A549 (cell line): ENCODE results near the gene KCNQ5. TPM values are rescaled to one million over a fixed set of nuclear protein-coding genes. Genes with fewer than 3 reads are reported as not detected.

Experiments used
- ATAC-seq, 2 experiments: fragments of 200-7000 bp in 1 of 2; fragments of >200 bp in 1 of 2; cut with Nextera tagmentation in 1 of 2; cut with Tn5 transposase in 1 of 2; 3 replicates each; pipeline versions ENCODE4 v1.8.0 to v1.9.1; 2018 to 2020; ENCODE audit warnings: mild to moderate bottlenecking in 1 of 2, moderate library complexity in 1 of 2
- CTCF ChIA-PET: fragments of 300-600 bp; sonication (Branson Sonifier 250); formaldehyde crosslinking; extraction: SDS; loops from one replicate; lab custom pipeline; 2021; ENCODE audit warnings: antibody characterized with exemption, inconsistent platforms; lab: Yijun Ruan, JAX
- POLR2A ChIA-PET: fragments of 350-600 bp; formaldehyde crosslinking; extraction: SDS; loops from one replicate; lab custom pipeline; 2021; ENCODE audit warnings: antibody characterized with exemption, inconsistent platforms; lab: Yijun Ruan, JAX
- DNase-seq, 2 experiments: peaks; one replicate each; pipeline versions ENCODE4 v3.0.0 to v3.0.0-alpha.2; 2011 to 2016; ENCODE audit warnings: low read depth in 1 of 2, low spot score in 1 of 2
- FAIRE-seq: peaks from 2 replicates; lab custom pipeline; 2011; peaks lifted over from hg19 to GRCh38; lab: Jason Lieb, UNC
- H3K27ac ChIP-seq, 2 experiments: fragments of >200 bp; sonication (Bioruptor Twin); formaldehyde crosslinking; 3 replicates each; pipeline ENCODE4 v1.5.1; 2016 to 2017
- H3K4me1 ChIP-seq: fragments of >200 bp; sonication (Bioruptor Twin); formaldehyde crosslinking; 3 replicates; pipeline ENCODE4 v1.6.1; 2016
- H3K4me2 ChIP-seq: fragments of >200 bp; sonication (Bioruptor Twin); formaldehyde crosslinking; 3 replicates; pipeline ENCODE4 v1.6.1; 2016
- H3K4me3 ChIP-seq: fragments of >200 bp; sonication (Bioruptor Twin); formaldehyde crosslinking; 3 replicates; pipeline ENCODE4 v1.5.1; 2016
- H3K9me3 ChIP-seq: fragments of >200 bp; sonication (Bioruptor Twin); formaldehyde crosslinking; 3 replicates; pipeline ENCODE4 v1.6.1; 2016
- BHLHE40 ChIP-seq: IDR thresholded peaks from 2 replicates; pipeline ENCODE4 v1.6.1; 2012; ENCODE audit warnings: low read depth, low read length, inconsistent platforms
- CBX8 ChIP-seq: fragments of 200-600 bp; sonication (generic); IDR thresholded peaks from 2 replicates; pipeline ENCODE4 v1.6.1; 2016
- CHD4 ChIP-seq: fragments of 200-600 bp; sonication (generic); IDR thresholded peaks from 2 replicates; pipeline ENCODE4 v1.6.1; 2016; ENCODE audit warnings: antibody characterized with exemption, mild to moderate bottlenecking, borderline replicate concordance
- E2F6 ChIP-seq: IDR thresholded peaks from 2 replicates; pipeline ENCODE4 v1.6.1; 2012; ENCODE audit warnings: low read depth, borderline replicate concordance
- EHMT2 ChIP-seq: fragments of 200-600 bp; sonication (generic); IDR thresholded peaks from 2 replicates; pipeline ENCODE4 v1.6.1; 2016; ENCODE audit warnings: antibody characterized with exemption, low read depth, mild to moderate bottlenecking, moderate library complexity
- ELK1 ChIP-seq: fragments of 150-350 bp; IDR thresholded peaks from 2 replicates; pipeline ENCODE4 v1.6.1; 2014; ENCODE audit warnings: low read depth, mild to moderate bottlenecking, low read length
- GATA3 ChIP-seq: IDR thresholded peaks from 2 replicates; pipeline ENCODE4 v1.6.1; 2012; ENCODE audit warnings: borderline replicate concordance
- HDAC2 ChIP-seq: fragments of 200-600 bp; sonication (generic); IDR thresholded peaks from 2 replicates; pipeline ENCODE4 v1.6.1; 2016
- HMGXB4 ChIP-seq: fragments of 250-450 bp; sonication (Bioruptor Pico); IDR thresholded peaks from 2 replicates; pipeline ENCODE4 v1.5.0; 2021; ENCODE audit warnings: mild to moderate bottlenecking, moderate library complexity, borderline replicate concordance
- HOXB13 ChIP-seq: fragments of 250-450 bp; sonication (Bioruptor Pico); IDR thresholded peaks from 2 replicates; pipeline ENCODE4 v1.5.0; 2020; ENCODE audit warnings: low read depth, mild to moderate bottlenecking, moderate library complexity
- KDM1A ChIP-seq: fragments of 200-600 bp; sonication (generic); IDR thresholded peaks from 2 replicates; pipeline ENCODE4 v1.6.1; 2016; ENCODE audit warnings: low read depth, mild to moderate bottlenecking
- KDM5A ChIP-seq: fragments of 200-600 bp; sonication (generic); IDR thresholded peaks from 2 replicates; pipeline ENCODE4 v1.6.1; 2016; ENCODE audit warnings: antibody characterized with exemption, mild to moderate bottlenecking
- MAZ ChIP-seq: fragments of 150-350 bp; IDR thresholded peaks from 2 replicates; pipeline ENCODE4 v1.6.1; 2014; ENCODE audit warnings: antibody characterized with exemption, low read depth, low read length, borderline replicate concordance
- MYC ChIP-seq: IDR thresholded peaks from 2 replicates; pipeline ENCODE4 v1.6.1; 2012; ENCODE audit warnings: mild to moderate bottlenecking, inconsistent platforms, low read length, improper control_type of control experiment, borderline replicate concordance
- NFE2L2 ChIP-seq: fragments of 150-350 bp; conservative IDR thresholded peaks from 2 replicates; pipeline ENCODE4 v1.6.1; 2014; ENCODE audit warnings: low read length
- NPAS2 ChIP-seq: fragments of 250-450 bp; sonication (Bioruptor Pico); IDR thresholded peaks from 2 replicates; pipeline ENCODE4 v1.8.0; 2022; ENCODE audit warnings: mild to moderate bottlenecking, moderate library complexity, borderline replicate concordance
- PHF8 ChIP-seq: fragments of 200-600 bp; sonication (generic); IDR thresholded peaks from 2 replicates; pipeline ENCODE4 v1.6.1; 2016; ENCODE audit warnings: low read depth, mild to moderate bottlenecking, antibody characterized with exemption, moderate library complexity, borderline replicate concordance
- POLR2A ChIP-seq: IDR thresholded peaks from 2 replicates; pipeline ENCODE4 v1.6.1; 2012; ENCODE audit warnings: mild to moderate bottlenecking, low read length
- RCOR1 ChIP-seq: fragments of 150-350 bp; IDR thresholded peaks from 2 replicates; pipeline ENCODE4 v1.6.1; 2014; ENCODE audit warnings: antibody characterized with exemption, low read length, low read depth
- RFX5 ChIP-seq: fragments of 450-650 bp; IDR thresholded peaks from 2 replicates; pipeline ENCODE4 v1.7.1; 2014; ENCODE audit warnings: antibody characterized with exemption, mild to moderate bottlenecking, moderate library complexity
- RNF2 ChIP-seq: fragments of 200-600 bp; sonication (generic); IDR thresholded peaks from 2 replicates; pipeline ENCODE4 v1.6.1; 2016; ENCODE audit warnings: low read depth, mild to moderate bottlenecking, antibody characterized with exemption, moderate library complexity, borderline replicate concordance
- TFCP2L1 ChIP-seq: fragments of 250-450 bp; sonication (Bioruptor Pico); IDR thresholded peaks from 2 replicates; pipeline ENCODE4 v1.5.0; 2021; ENCODE audit warnings: mild to moderate bottlenecking
- ZNF302 ChIP-seq: fragments of 250-450 bp; sonication (Bioruptor Pico); IDR thresholded peaks from 2 replicates; pipeline ENCODE4 v1.9.0; 2021; ENCODE audit warnings: inconsistent platforms, mild to moderate bottlenecking, moderate library complexity
- WGBS: methylation state at CpG from one replicate; pipeline ENCODE4 v1.1.6; 2017; ENCODE audit errors: missing lambda C conversion rate; 5-methylcytosine and 5-hydroxymethylcytosine counted together
- polyA plus RNA-seq, 4 experiments: library from polyadenylated mRNA; depleted of rRNA in 3 of 4; stranded (reverse); fragments of >200 nt; fragmentation: RNase III in 1 of 4; extraction: RNeasy Plus Mini Kit Qiagen cat#74134 plus additional on column Dnase treatment in 1 of 4; gene quantifications; 2 replicates in 3 of 4; 3 replicates in 1 of 4; pipeline ENCODE4 v1.2.3, GENCODE V29; 2011 to 2017
- TF ChIP-seq, protein P1 (sequence below): IDR thresholded peaks from 2 replicates; pipeline ENCODE4 v1.6.1; 2012
- TF ChIP-seq, protein P2 (sequence below): fragments of 200-600 bp; sonication (generic); IDR thresholded peaks from 2 replicates; pipeline ENCODE4 v1.6.1; 2016; ENCODE audit warnings: antibody characterized with exemption, mild to moderate bottlenecking, moderate library complexity

The KCNQ5 gene
- polyA plus RNA-seq, 2 of the 4 experiments (the other 2 are of a cell fraction), result 1.2 to 1.3 TPM

- Histone ChIP-seq H3K4me1 (no peaks in the 10 kb centered on the region), H3K9me3 (no peaks in the 10 kb centered on the region), H3K4me3 (no peak overlapping the region), H3K4me2 (no peak overlapping the region), H3K27ac (no peak overlapping the region)
- CTCF ChIA-PET, result no interaction called here
- WGBS, result 80% methylated on average over 1 of the region's 1 CpG
- DNase-seq (no peak), ATAC-seq (no peak), FAIRE-seq (no peak)
- TF ChIP-seq RCOR1 (no peak), CBX8 (no peak), RFX5 (no peak), HMGXB4 (no peak), HDAC2 (no peak), PHF8 (no peak), NFE2L2 (no peak), MAZ (no peak), KDM5A (no peak), GATA3 (no peak), HOXB13 (CRISPR knock-in tag) (no peak), ZNF302 (CRISPR knock-in tag) (no peak), TFCP2L1 (CRISPR knock-in tag) (no peak), ELK1 (no peak), BHLHE40 (no peak), EHMT2 (no peak), E2F6 (no peak), MYC (no peak)
- TF ChIP-seq, protein P1, sequence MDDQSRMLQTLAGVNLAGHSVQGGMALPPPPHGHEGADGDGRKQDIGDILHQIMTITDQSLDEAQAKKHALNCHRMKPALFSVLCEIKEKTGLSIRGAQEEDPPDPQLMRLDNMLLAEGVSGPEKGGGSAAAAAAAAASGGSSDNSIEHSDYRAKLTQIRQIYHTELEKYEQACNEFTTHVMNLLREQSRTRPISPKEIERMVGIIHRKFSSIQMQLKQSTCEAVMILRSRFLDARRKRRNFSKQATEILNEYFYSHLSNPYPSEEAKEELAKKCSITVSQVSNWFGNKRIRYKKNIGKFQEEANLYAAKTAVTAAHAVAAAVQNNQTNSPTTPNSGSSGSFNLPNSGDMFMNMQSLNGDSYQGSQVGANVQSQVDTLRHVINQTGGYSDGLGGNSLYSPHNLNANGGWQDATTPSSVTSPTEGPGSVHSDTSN, result no peak
- POLR2A ChIA-PET, result no interaction called here
These were observed 200.8 kb downstream of the KCNQ5 start for GRCh38 chr6:72822691-72823090.

DNA sequence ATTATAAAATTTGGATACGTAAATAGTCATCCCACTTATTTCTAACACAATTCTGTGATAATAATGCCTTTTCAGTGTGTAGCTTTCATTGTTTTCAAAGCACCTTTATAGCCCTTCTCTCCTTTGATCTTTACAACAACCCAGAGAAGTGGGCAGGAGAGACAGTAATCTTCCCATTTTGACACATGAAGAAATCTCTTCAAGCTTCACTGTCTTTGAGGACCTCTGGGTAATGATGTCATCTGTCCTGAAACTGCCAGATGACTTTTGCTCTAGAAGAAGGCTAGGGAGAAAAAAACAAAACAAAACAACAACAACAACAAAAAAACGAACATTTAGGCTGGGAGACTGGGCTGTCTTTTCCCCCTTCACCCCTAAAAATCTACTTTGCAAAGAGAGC lies 203.0 kb downstream of the KCNQ5 start:
- ATAC-seq (no peak), FAIRE-seq (no peak), DNase-seq (no peak)
- H3K9me3 ChIP-seq, result no peaks in the 10 kb centered on the region
- no peak overlapping the region for H3K4me3 ChIP-seq
- H3K27ac ChIP-seq, result no peak overlapping the region
- TF ChIP-seq KDM1A (no peak), RNF2 (no peak), CHD4 (no peak), HOXB13 (CRISPR knock-in tag) (no peak), NPAS2 (CRISPR knock-in tag) (no peak), RFX5 (no peak), PHF8 (no peak), POLR2A (no peak)
- TF ChIP-seq, protein P2, sequence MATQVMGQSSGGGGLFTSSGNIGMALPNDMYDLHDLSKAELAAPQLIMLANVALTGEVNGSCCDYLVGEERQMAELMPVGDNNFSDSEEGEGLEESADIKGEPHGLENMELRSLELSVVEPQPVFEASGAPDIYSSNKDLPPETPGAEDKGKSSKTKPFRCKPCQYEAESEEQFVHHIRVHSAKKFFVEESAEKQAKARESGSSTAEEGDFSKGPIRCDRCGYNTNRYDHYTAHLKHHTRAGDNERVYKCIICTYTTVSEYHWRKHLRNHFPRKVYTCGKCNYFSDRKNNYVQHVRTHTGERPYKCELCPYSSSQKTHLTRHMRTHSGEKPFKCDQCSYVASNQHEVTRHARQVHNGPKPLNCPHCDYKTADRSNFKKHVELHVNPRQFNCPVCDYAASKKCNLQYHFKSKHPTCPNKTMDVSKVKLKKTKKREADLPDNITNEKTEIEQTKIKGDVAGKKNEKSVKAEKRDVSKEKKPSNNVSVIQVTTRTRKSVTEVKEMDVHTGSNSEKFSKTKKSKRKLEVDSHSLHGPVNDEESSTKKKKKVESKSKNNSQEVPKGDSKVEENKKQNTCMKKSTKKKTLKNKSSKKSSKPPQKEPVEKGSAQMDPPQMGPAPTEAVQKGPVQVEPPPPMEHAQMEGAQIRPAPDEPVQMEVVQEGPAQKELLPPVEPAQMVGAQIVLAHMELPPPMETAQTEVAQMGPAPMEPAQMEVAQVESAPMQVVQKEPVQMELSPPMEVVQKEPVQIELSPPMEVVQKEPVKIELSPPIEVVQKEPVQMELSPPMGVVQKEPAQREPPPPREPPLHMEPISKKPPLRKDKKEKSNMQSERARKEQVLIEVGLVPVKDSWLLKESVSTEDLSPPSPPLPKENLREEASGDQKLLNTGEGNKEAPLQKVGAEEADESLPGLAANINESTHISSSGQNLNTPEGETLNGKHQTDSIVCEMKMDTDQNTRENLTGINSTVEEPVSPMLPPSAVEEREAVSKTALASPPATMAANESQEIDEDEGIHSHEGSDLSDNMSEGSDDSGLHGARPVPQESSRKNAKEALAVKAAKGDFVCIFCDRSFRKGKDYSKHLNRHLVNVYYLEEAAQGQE, result no peak
- WGBS, result 44% methylated on average over 2 of the region's 2 CpGs
- ChIA-PET POLR2A (interaction anchor here (0.5 kb wide), 1 partner anchor 210 kb away, joined by 4 read pairs; no protein-coding TSS in a partner anchor), CTCF (no interaction called here)
- H3K4me1 ChIP-seq, result no peaks in the 10 kb centered on the region
- no peak overlapping the region for H3K4me2 ChIP-seq
